Measurements from ENCODE around the gene SCYGR4.

The SCYGR4 gene

DNA sequence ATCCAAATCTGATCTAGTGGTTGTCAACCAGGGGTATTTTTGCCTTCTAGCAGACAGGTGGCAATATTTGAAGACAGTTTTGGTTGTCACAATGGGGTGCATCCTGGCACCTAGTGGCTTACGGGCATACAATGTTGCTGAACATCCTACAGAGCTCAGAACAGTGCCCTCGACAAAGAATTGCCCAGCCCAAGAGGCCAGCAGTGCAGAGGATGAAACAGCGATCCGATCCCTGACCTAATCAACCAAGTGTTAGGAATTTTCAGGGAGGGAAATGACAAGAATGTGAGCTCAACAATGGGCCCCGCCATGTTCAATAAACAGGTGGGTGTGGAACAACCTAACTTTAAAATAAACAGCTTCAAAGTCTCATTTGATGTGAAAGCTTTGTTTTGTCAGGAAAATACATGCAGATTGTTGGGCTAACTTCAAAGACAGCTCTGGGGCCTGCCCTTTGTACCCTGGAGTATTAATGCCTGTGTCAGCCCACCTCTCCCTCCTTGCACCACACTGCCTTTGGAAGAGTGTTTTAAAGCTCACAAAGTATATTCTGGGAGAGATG lies 26.8 kb downstream of the SCYGR4 start:
- no peak overlapping the region for H3K4me3 ChIP-seq (ENCODE audit: low read depth, low read length)
- TF ChIP-seq, protein P1, sequence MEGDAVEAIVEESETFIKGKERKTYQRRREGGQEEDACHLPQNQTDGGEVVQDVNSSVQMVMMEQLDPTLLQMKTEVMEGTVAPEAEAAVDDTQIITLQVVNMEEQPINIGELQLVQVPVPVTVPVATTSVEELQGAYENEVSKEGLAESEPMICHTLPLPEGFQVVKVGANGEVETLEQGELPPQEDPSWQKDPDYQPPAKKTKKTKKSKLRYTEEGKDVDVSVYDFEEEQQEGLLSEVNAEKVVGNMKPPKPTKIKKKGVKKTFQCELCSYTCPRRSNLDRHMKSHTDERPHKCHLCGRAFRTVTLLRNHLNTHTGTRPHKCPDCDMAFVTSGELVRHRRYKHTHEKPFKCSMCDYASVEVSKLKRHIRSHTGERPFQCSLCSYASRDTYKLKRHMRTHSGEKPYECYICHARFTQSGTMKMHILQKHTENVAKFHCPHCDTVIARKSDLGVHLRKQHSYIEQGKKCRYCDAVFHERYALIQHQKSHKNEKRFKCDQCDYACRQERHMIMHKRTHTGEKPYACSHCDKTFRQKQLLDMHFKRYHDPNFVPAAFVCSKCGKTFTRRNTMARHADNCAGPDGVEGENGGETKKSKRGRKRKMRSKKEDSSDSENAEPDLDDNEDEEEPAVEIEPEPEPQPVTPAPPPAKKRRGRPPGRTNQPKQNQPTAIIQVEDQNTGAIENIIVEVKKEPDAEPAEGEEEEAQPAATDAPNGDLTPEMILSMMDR (IDR thresholded peaks at IDR 0.05; ENCODE audit: low read depth, low read length): no peak

DNA sequence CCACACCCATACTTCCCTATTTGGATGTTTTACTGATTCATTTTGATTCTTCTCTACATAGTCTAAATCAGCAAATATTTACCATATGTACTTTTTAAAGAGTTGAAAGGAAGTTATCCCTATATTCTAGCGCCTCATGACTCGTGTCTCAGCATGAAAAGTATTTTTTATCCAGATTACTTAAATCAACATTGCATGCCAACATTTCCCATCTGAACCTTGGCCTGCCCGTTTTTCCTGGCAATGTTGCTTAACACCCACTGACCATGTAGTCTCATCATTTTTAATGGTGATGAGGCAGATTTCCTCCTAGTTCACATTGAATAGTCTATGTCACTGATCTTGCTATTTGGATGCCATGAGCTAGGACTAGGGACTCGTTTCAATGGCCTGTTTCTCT lies 36.1 kb downstream of the SCYGR4 start:
- no peak overlapping the region for H3K4me3 ChIP-seq (ENCODE audit: low read depth, low read length)

DNA sequence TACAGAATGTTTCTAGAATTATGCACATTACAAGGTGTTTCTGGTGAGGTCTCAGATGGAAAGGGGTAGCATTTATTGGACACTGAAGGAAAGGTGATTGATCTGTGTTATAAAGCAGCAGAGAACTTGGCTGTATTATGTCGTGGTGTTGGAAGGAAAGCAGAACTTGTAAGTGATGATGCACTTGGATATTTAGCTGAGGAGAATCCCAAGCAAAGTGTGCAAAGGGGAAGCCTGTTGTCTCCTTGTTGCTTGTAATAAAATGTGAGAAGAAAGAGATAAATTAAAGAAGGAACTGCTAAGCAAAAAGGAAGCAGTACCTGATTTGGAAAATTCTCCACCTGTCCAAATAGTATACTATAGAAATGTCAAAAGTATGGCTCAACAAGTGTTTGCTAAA lies 37.1 kb downstream of the SCYGR4 start:
- TF ChIP-seq, protein P1 (IDR thresholded peaks at IDR 0.05; ENCODE audit: low read depth, low read length): no peak
- H3K4me3 ChIP-seq (ENCODE audit: low read depth, low read length): no peak overlapping the region

More for the DNA sequence above, 36.1 kb downstream of the SCYGR4 start:
- TF ChIP-seq, protein P1 (IDR thresholded peaks at IDR 0.05; ENCODE audit: low read depth, low read length): no peak

DNA sequence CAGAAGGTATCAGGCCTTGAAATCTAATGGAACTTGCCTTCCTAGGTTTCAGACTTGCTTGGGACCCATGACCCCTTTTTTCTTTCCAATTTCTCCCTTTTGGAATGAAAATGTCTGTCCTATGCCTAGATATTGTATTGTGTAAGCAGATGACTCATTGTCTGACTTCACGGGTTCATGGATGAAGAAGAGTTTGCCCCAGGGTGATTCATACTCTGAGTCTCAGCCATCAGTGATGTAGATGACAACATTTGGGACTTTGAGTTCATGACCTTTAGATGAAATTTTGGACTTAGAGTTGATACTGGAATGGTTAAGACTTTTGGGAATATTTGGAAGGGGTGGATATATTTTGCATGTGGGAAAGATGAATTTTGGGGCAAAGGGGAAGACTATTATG lies 38.2 kb downstream of the SCYGR4 start:
- TF ChIP-seq, protein P1 (IDR thresholded peaks at IDR 0.05; ENCODE audit: low read depth, low read length): no peak
- H3K4me3 ChIP-seq (ENCODE audit: low read depth, low read length): no peak overlapping the region

DNA sequence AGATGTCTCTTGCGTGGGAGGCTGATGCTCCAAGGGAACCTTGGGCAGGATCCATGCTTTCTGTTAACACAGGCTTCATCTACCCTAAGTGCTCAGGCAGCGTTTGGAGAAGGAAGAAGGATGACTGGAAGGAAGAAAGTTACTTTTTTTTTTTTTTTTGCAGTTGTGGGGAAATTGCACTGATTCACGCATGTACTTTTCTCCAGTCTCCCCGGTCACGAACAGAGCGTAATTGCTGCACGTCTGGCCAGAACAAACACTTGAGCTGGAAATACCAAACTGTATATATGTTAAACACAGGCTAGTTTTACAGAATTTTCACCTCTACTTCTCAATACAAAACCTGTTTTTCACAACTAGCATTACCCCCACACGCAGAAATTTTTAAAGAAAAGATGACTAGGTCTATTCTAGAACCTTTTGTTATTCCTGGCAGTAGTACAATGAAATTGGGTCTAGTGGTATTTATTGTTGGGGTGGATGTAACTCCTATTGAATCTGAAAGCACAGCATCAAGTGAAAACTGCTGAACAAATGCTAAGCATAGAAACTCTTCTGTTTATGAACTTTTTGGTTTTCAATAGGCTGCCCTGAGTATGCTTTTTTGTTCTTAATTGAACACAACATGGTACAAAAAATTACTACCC lies 40.0 kb downstream of the SCYGR4 start:
- H3K4me3 ChIP-seq (ENCODE audit: low read depth, low read length): no peak overlapping the region
- TF ChIP-seq, protein P1 (IDR thresholded peaks at IDR 0.05; ENCODE audit: low read depth, low read length): no peak

DNA sequence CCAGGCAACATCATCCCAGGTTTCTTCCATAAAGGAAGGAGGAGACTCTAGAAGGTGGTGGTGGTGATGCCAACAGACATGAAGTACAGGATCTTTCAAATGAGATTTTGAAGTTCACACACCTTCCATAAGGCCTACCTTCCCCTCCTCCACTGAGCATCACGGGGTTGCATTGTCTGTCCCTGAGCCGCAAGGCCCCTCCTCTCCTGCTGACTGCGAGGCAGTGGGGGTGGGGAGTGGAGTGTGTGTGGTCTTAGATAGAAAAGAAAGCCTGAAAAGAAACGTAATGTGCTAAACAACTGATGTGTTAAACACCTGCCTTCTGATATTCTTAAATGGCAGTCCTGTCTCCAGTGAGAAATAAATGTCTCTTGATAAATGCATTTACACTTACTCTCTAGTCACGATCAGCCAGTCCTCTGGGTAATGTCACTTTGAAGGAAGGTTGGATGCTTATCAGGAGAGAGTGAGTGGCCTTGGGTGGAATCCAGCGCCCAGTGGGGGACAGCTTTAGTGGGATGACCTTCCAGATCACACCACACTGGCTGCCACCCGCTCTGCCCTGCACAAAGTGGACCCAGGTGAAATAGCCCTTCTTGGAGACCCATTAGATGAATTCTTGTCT lies 43.8 kb downstream of the SCYGR4 start:
- TF ChIP-seq, protein P1 (IDR thresholded peaks at IDR 0.05; ENCODE audit: low read depth, low read length): no peak
- H3K4me3 ChIP-seq (ENCODE audit: low read depth, low read length): no peak overlapping the region

DNA sequence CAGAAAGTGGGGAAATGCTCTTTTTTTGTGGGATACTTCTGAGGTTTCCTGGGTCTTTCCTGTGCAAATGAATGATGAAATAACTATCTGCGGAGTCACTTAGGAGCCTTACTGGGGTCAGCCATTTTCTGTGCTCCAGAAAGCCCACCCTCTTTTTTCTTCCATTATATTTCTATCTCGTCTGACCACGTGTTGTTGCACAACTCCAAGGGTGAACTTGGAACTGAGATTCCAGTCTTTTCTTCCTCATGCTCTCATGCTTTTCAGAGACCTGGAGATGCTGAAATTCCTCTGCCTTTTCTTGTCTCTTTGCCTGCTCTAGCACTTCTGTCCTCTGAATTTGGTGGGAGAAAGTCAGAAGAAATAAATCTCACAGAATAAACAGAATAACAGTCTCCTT lies 44.5 kb downstream of the SCYGR4 start:
- TF ChIP-seq, protein P1 (IDR thresholded peaks at IDR 0.05; ENCODE audit: low read depth, low read length): no peak
- no peak overlapping the region for H3K4me3 ChIP-seq (ENCODE audit: low read depth, low read length)
